GM03348 (cell line): ENCODE measurements around the gene SMNDC1.
"Not testable (repeated sequence)": the region's sequence is repeated elsewhere in the genome, so short reads cannot be mapped to it uniquely, and the experiment has no call there.

ENCODE experiments used
- DNase-seq: peaks from one replicate; pipeline ENCODE4 v3.0.0; 2012; ENCODE audit warnings: low spot score

The SMNDC1 gene

DNA sequence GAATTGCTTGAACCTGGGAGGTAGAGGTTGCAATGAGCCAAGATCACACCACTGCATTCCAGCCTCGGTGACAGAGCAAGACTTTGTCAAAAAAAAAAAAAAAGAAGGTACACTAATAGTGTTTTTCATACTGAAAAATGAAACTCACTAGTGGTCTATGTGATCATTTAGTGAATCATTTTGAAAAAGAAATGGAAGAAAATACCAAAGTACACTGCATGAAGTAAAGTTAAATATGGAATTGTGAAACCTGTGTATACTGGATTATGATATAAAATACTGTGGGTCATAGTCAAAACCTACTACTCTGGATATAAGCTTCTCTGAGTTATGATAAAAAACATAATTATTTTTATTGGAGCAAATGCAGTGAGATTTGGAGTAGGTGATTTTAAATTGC, 55.2 kb downstream of the SMNDC1 start:
- DNase-seq: not testable (repeated sequence)

DNA sequence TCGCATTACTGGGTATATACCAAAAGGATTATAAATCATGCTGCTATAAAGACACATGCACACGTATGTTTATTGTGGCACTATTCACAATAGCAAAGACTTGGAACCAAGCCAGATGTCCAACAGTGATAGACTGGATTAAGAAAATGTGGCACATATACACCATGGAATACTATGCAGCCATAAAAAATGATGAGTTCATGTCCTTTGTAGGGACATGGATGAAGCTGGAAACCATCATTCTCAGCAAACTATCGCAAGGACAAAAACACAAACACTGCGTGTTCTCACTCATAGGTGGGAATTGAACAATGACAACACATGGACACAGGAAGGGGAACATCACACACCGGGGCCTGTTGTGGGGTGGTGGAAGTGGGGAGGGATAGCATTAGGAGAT, 56.9 kb downstream of the SMNDC1 start:
- not testable (repeated sequence) for DNase-seq

DNA sequence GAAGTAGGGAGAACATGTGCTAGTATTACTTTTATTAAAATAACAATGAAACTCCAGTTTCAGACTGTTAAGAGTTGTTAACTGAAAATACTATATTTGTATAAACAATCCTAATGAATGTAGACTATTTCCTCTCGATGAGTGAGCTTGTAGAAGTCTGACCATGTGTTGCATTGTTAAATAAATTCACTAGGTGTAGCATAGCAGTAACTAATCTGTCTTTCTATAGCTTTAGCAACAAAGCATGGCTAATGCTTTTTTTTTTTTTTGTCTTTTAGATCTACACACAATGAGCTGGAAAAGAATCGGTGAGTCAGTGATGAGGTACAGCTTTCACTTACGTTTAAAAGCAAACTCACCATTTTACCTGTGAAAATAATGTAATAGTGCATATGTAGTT, 60.2 kb downstream of the SMNDC1 start:
- no peak for DNase-seq

DNA sequence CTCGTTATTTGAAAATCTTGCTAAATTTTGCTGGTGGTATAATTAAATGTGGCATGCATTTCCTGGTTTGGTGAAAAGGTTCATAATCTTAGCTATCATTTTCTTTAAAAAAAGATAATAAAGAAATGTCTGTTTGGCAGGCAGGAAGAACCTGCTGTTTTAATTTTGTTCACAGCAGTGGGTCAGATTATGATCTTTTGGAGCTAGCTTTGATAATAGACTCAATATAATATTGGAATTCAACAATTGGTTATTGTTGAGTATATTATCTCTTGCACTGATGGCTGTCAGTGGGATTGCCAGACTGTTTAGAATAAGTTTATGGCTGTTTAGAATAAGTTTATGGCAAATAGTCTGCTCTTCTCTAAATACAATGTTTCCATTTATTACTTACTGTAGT, 62.2 kb downstream of the SMNDC1 start:
- DNase-seq: no peak

DNA sequence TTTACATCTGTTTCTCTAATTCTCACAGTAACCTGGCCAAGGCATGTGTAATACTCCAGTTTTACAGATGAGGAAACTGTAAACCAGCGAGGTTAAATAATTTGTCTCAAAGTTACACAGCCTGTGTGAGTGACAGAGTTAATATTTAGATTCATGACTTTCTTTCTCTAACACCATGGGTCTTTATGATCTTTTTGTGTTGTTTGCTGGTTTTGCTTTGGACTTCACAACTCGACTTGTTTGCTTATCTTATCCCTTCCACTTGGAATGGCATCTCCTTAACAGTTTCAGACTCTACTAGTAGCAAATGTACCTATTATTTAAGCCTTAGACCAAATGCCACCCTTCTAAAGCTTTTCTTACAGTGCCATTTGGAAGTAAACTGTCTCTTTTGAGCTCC, 62.9 kb downstream of the SMNDC1 start:
- no peak for DNase-seq

DNA sequence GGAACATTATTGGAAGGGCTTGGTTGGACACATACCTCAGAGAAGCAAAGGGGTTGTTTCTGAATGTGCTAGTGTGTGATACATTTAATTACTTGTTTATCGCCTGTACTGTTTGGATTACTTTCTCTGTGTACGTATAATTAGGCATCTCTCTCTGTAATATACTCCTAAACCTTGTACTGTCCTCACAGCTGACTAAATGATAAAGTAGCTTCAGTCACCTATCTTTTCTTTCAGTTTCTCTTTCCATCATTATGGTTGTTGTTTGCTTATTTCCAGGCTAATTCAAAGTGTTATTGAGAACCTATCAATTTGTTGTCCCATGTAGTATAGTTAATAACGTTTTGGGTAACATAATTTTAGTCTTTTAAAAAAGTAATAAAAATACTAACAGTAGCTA, 63.3 kb downstream of the SMNDC1 start:
- no peak for DNase-seq
